ENCODE data around the gene PIGS. TPM values are rescaled to one million over a fixed set of nuclear protein-coding genes. Genes with fewer than 3 reads are reported as not detected.

The PIGS gene
- total and polyA plus RNA-seq, 9 of the 15 experiments (the other 6 are each of a cell fraction or from before 2014, with no cell fraction given), result 47.5 to 138 (median 57.6) TPM

DNA sequence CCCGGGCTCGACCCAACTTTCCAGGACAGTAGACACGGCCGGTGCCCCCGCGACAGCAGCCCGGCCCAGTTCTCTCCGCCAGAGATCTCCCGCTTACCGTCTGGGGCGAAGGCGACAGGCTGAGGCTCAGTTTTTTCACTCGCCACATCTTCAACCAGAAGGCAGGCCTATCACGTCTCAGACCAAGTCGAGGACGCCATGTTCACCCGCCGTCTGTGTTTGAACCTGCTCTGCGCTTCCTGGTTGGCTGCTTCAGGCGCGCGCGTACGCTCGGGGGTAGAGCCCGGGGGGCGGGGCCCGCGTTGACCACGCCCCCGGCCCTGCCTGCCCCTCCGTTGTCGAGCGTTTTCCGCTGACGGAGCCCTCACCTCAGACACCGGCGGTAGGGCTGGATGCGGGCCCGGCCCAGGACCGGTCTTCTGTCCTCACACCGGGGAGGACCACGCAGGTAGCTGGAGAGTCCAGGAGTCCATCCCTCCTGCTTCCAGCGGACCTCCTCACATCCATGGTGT is 27.5 kb upstream of the PIGS start, which contains the start of gene SPAG5 (continued):
- TF ChIP-seq, protein P1, sequence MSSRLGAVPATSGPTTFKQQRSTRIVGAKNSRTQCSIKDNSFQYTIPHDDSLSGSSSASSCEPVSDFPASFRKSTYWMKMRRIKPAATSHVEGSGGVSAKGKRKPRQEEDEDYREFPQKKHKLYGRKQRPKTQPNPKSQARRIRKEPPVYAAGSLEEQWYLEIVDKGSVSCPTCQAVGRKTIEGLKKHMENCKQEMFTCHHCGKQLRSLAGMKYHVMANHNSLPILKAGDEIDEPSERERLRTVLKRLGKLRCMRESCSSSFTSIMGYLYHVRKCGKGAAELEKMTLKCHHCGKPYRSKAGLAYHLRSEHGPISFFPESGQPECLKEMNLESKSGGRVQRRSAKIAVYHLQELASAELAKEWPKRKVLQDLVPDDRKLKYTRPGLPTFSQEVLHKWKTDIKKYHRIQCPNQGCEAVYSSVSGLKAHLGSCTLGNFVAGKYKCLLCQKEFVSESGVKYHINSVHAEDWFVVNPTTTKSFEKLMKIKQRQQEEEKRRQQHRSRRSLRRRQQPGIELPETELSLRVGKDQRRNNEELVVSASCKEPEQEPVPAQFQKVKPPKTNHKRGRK (tag; IDR thresholded peaks at IDR 0.05), result no peak
- TF ChIP-seq ILF3 (IDR thresholded peaks at IDR 0.05; ENCODE audit: borderline replicate concordance) (no peak), ELF4 (CRISPR knock-in tag; IDR thresholded peaks at IDR 0.05) (no peak), TEAD1 (CRISPR knock-in tag; IDR thresholded peaks at IDR 0.05) (peak in 1 of 2 experiments; percentile 50; a peak in 1 of 4 replicates), MAFK (IDR thresholded peaks at IDR 0.05; ENCODE audit: low read length) (peak; percentile 56), ZNF583 (CRISPR knock-in tag; IDR thresholded peaks at IDR 0.05) (no peak), MED1 (CRISPR knock-in tag; IDR thresholded peaks at IDR 0.05; ENCODE audit: borderline replicate concordance) (no peak), ZNF140 (CRISPR knock-in tag; IDR thresholded peaks at IDR 0.05) (no peak), ZNF3 (CRISPR knock-in tag; IDR thresholded peaks at IDR 0.05) (no peak), FOXJ2 (tag; IDR thresholded peaks at IDR 0.05) (no peak), FOXA1 (IDR thresholded peaks at IDR 0.05; ENCODE audit: borderline replicate concordance) (no peak), MYC (IDR thresholded peaks at IDR 0.05; ENCODE audit: low read depth, low read length) (peak; percentile 79), MYC (CRISPR knock-in tag; IDR thresholded peaks at IDR 0.05; ENCODE audit: borderline replicate concordance, low read depth) (no peak), ZNF444 (CRISPR knock-in tag; IDR thresholded peaks at IDR 0.05) (no peak), ZBTB1 (CRISPR knock-in tag; IDR thresholded peaks at IDR 0.05; ENCODE audit: borderline replicate concordance, low read depth) (no peak), ZSCAN32 (CRISPR knock-in tag; IDR thresholded peaks at IDR 0.05) (no peak), CBX8 (IDR thresholded peaks at IDR 0.05; ENCODE audit: borderline replicate concordance, extremely low read depth, low read depth, low read length, poor library complexity, severe bottlenecking) (no peak), TCF3 (CRISPR knock-in tag; IDR thresholded peaks at IDR 0.05) (peak; percentile 22; the same call in 1 of the 2 replicates), YBX1 (IDR thresholded peaks at IDR 0.05) (no peak), ELF1 (tag; IDR thresholded peaks at IDR 0.05) (peak; percentile 79)
- TF ChIP-seq, protein P2, sequence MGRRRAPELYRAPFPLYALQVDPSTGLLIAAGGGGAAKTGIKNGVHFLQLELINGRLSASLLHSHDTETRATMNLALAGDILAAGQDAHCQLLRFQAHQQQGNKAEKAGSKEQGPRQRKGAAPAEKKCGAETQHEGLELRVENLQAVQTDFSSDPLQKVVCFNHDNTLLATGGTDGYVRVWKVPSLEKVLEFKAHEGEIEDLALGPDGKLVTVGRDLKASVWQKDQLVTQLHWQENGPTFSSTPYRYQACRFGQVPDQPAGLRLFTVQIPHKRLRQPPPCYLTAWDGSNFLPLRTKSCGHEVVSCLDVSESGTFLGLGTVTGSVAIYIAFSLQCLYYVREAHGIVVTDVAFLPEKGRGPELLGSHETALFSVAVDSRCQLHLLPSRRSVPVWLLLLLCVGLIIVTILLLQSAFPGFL (CRISPR knock-in tag; IDR thresholded peaks at IDR 0.05), result no peak
- TF ChIP-seq, protein P3, sequence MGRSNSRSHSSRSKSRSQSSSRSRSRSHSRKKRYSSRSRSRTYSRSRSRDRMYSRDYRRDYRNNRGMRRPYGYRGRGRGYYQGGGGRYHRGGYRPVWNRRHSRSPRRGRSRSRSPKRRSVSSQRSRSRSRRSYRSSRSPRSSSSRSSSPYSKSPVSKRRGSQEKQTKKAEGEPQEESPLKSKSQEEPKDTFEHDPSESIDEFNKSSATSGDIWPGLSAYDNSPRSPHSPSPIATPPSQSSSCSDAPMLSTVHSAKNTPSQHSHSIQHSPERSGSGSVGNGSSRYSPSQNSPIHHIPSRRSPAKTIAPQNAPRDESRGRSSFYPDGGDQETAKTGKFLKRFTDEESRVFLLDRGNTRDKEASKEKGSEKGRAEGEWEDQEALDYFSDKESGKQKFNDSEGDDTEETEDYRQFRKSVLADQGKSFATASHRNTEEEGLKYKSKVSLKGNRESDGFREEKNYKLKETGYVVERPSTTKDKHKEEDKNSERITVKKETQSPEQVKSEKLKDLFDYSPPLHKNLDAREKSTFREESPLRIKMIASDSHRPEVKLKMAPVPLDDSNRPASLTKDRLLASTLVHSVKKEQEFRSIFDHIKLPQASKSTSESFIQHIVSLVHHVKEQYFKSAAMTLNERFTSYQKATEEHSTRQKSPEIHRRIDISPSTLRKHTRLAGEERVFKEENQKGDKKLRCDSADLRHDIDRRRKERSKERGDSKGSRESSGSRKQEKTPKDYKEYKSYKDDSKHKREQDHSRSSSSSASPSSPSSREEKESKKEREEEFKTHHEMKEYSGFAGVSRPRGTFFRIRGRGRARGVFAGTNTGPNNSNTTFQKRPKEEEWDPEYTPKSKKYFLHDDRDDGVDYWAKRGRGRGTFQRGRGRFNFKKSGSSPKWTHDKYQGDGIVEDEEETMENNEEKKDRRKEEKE (IDR thresholded peaks at IDR 0.05; ENCODE audit: borderline replicate concordance in 1 of 2, control insufficient read depth in 1 of 2, low read depth in 2 of 2, low read length in 1 of 2), result no peak
- TF ChIP-seq, protein P4, sequence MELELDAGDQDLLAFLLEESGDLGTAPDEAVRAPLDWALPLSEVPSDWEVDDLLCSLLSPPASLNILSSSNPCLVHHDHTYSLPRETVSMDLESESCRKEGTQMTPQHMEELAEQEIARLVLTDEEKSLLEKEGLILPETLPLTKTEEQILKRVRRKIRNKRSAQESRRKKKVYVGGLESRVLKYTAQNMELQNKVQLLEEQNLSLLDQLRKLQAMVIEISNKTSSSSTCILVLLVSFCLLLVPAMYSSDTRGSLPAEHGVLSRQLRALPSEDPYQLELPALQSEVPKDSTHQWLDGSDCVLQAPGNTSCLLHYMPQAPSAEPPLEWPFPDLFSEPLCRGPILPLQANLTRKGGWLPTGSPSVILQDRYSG (tag; conservative IDR thresholded peaks at IDR 0.05; ENCODE audit: low read depth), result no peak
